Liver (tissue), 3 donors: ENCODE measurements around the gene SMIM13.

Experiments
- ATF3 ChIP-seq: IDR thresholded peaks from 2 replicates; pipeline ENCODE4 v1.6.1; 2016; ENCODE audit warnings: antibody characterized with exemption
- CTCF ChIP-seq: fragments of 150-350 bp; IDR thresholded peaks from 2 replicates; pipeline ENCODE4 v1.5.1; 2017; ENCODE audit warnings: improper control_type of control experiment, low read depth, low read length; ENCODE audit not compliant: missing input control
- EGR1 ChIP-seq, 2 donors: IDR thresholded peaks; 2 replicates each; pipeline ENCODE4 v1.6.1; 2016 to 2018; ENCODE audit warnings: antibody characterized with exemption in 2 of 2, low read depth in 2 of 2
- GABPA ChIP-seq, 2 donors: IDR thresholded peaks in 1 of 2; conservative IDR thresholded peaks in 1 of 2; 2 replicates each; pipeline ENCODE4 v1.6.1; 2016; ENCODE audit warnings: antibody characterized with exemption in 2 of 2, mild to moderate bottlenecking in 1 of 2, moderate library complexity in 1 of 2
- JUND ChIP-seq, 2 donors: IDR thresholded peaks; 2 replicates each; pipeline ENCODE4 v1.6.1; 2016; ENCODE audit warnings: antibody characterized with exemption in 2 of 2
- MAX ChIP-seq: IDR thresholded peaks from 2 replicates; pipeline ENCODE4 v1.6.1; 2016; ENCODE audit warnings: antibody characterized with exemption
- RAD21 ChIP-seq, 2 donors: IDR thresholded peaks; 2 replicates each; pipeline ENCODE4 v1.6.1; 2016; ENCODE audit warnings: antibody characterized with exemption in 2 of 2, mild to moderate bottlenecking in 2 of 2
- YY1 ChIP-seq: IDR thresholded peaks from 2 replicates; pipeline ENCODE4 v1.6.1; 2016; ENCODE audit warnings: antibody characterized with exemption, mild to moderate bottlenecking
- donor health status: healthy.
- donor health status: healthy.

- no peak for TF ChIP-seq CTCF
- TF ChIP-seq YY1: no peak
- no peak for TF ChIP-seq RAD21 (IDR thresholded peaks at IDR 0.05)
- no peak for TF ChIP-seq GABPA (IDR thresholded peaks at IDR 0.05 in 1 of 2, conservative IDR thresholded peaks at IDR 0.05 in 1 of 2)
- TF ChIP-seq JUND (IDR thresholded peaks at IDR 0.05): no peak
- TF ChIP-seq MAX: no peak
- TF ChIP-seq ATF3: no peak
- TF ChIP-seq EGR1 (IDR thresholded peaks at IDR 0.05; ENCODE audit: low read depth in 2 of 2): no peak
These were observed 70.3 kb downstream of the SMIM13 start for GRCh38 chr6:11163932-11164331.
